ENCODE results near the gene E4F1.
A peak's percentile ranks its signal among the peaks of the same experiment; 100 is the strongest.

The E4F1 gene

GRCh38 chr16:2223221-2223941, at the start of gene E4F1:
TSS of gene E4F1 (plus strand) at chr16:2223591. CDS start at chr16:2223614, 23 bp downstream.
- peak; percentile 68 to 99 (median 97) for DNase-seq

GRCh38 chr16:2173916-2174315, 49.5 kb upstream of the E4F1 start:
- DNase-seq, result no peak

- DNase-seq, result peak in 29 of 56 donors; percentile 11 to 79 (median 32)
Observed at GRCh38 chr16:2174396-2175131, 48.8 kb upstream of the E4F1 start.

GRCh38 chr16:2175454-2175853, 47.9 kb upstream of the E4F1 start:
- DNase-seq, result no peak

- no peak for DNase-seq
Observed at GRCh38 chr16:2176047-2176446, 47.3 kb upstream of the E4F1 start.

- DNase-seq, result no peak
Observed at GRCh38 chr16:2177101-2177500, 46.3 kb upstream of the E4F1 start.

GRCh38 chr16:2177561-2177960, 45.8 kb upstream of the E4F1 start:
- DNase-seq, result no peak

GRCh38 chr16:2178321-2179106, 44.9 kb upstream of the E4F1 start:
- peak in 6 of 56 donors; percentile 8 to 69 (median 28) for DNase-seq

GRCh38 chr16:2179107-2179501, 44.3 kb upstream of the E4F1 start:
- no peak for DNase-seq

GRCh38 chr16:2179576-2179975, 43.8 kb upstream of the E4F1 start:
- DNase-seq, result no peak

GRCh38 chr16:2180461-2180860, 42.9 kb upstream of the E4F1 start:
- DNase-seq, result no peak

- DNase-seq, result no peak
Observed at GRCh38 chr16:2180962-2181923, 42.1 kb upstream of the E4F1 start.

GRCh38 chr16:2181952-2182351, 41.4 kb upstream of the E4F1 start:
- no peak for DNase-seq

- peak in 3 of 56 donors; percentile 1 to 16 (median 7) for DNase-seq
Observed at GRCh38 chr16:2183671-2184070, 39.7 kb upstream of the E4F1 start.

GRCh38 chr16:2184346-2184745, 39.0 kb upstream of the E4F1 start:
- DNase-seq, result no peak

GRCh38 chr16:2184962-2185361, 38.4 kb upstream of the E4F1 start:
- no peak for DNase-seq

GRCh38 chr16:2186064-2186463, 37.3 kb upstream of the E4F1 start:
- no peak for DNase-seq

GRCh38 chr16:2186505-2186904, 36.9 kb upstream of the E4F1 start:
- no peak for DNase-seq

- DNase-seq, result no peak
Observed at GRCh38 chr16:2187212-2187611, 36.2 kb upstream of the E4F1 start.

- DNase-seq, result no peak
Observed at GRCh38 chr16:2188395-2188794, 35.0 kb upstream of the E4F1 start.
